DOHH2 (cell line): ENCODE measurements around the gene SLC39A9.

ENCODE experiments used
- EZH2phosphoT487 ChIP-seq: fragments of 200-600 bp; sonication (generic); IDR thresholded peaks from 2 replicates; pipeline ENCODE4 v1.6.1; 2017; ENCODE audit warnings: borderline replicate concordance, mild to moderate bottlenecking, antibody characterized with exemption, low read length, moderate library complexity, mixed read lengths
- TF ChIP-seq, protein P1 (sequence below): fragments of 200-600 bp; sonication (generic); IDR thresholded peaks from one replicate; pipeline ENCODE4 v1.5.1; 2014; ENCODE audit warnings: antibody characterized with exemption, mild to moderate bottlenecking, low read depth, low read length; ENCODE audit not compliant: poor library complexity, severe bottlenecking

- TF ChIP-seq, protein P1, sequence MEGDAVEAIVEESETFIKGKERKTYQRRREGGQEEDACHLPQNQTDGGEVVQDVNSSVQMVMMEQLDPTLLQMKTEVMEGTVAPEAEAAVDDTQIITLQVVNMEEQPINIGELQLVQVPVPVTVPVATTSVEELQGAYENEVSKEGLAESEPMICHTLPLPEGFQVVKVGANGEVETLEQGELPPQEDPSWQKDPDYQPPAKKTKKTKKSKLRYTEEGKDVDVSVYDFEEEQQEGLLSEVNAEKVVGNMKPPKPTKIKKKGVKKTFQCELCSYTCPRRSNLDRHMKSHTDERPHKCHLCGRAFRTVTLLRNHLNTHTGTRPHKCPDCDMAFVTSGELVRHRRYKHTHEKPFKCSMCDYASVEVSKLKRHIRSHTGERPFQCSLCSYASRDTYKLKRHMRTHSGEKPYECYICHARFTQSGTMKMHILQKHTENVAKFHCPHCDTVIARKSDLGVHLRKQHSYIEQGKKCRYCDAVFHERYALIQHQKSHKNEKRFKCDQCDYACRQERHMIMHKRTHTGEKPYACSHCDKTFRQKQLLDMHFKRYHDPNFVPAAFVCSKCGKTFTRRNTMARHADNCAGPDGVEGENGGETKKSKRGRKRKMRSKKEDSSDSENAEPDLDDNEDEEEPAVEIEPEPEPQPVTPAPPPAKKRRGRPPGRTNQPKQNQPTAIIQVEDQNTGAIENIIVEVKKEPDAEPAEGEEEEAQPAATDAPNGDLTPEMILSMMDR = no peak
- TF ChIP-seq EZH2phosphoT487 = no peak
Observed at GRCh38 chr14:69376439-69376838, 22.1 kb upstream of the SLC39A9 start.
